GM23338 (cell line): ENCODE results near the gene ELOVL6. TPM values are rescaled to one million over a fixed set of nuclear protein-coding genes. Genes with fewer than 3 reads are reported as not detected.
A peak's percentile ranks its signal among the peaks of the same experiment; 100 is the strongest.

Source experiments
- ATAC-seq: fragments of 200-7000 bp; cut with Tn5 transposase; 3 replicates; pipeline ENCODE4 v1.9.1; 2020
- DNase-seq: peaks from one replicate; pipeline ENCODE4 v3.0.0-alpha.2; 2015; ENCODE audit warnings: low spot score
- H2AFZ ChIP-seq: fragments of 200-600 bp; sonication (generic); 2 replicates; pipeline ENCODE4 v1.8.0; 2016; ENCODE audit warnings: antibody characterized with exemption, mild to moderate bottlenecking, moderate library complexity
- H3F3A ChIP-seq: fragments of 200-600 bp; sonication (generic); replicated peaks from 2 replicates; pipeline ENCODE4 v1.8.0; 2017; ENCODE audit warnings: antibody characterized with exemption, mixed run types, low read depth
- H3K27ac ChIP-seq: fragments of 200-600 bp; sonication (generic); 2 replicates; pipeline ENCODE4 v1.6.1; 2016; ENCODE audit warnings: low read depth
- H3K27me3 ChIP-seq: fragments of 200-600 bp; sonication (generic); 2 replicates; pipeline ENCODE4 v1.8.0; 2016; ENCODE audit warnings: mild to moderate bottlenecking, mixed run types, moderate library complexity; ENCODE audit not compliant: insufficient read depth
- H3K36me3 ChIP-seq: fragments of 200-600 bp; sonication (generic); 2 replicates; pipeline ENCODE4 v1.8.0; 2016; ENCODE audit warnings: mild to moderate bottlenecking; ENCODE audit not compliant: insufficient read depth
- H3K4me1 ChIP-seq: fragments of 200-600 bp; sonication (generic); 2 replicates; pipeline ENCODE4 v1.8.0; 2016; ENCODE audit warnings: mild to moderate bottlenecking, moderate library complexity; ENCODE audit not compliant: insufficient read depth
- H3K4me2 ChIP-seq: fragments of 200-600 bp; sonication (generic); 2 replicates; pipeline ENCODE4 v1.7.1; 2017; ENCODE audit warnings: mixed run types
- H3K4me3 ChIP-seq: fragments of 200-600 bp; sonication (generic); 2 replicates; pipeline ENCODE4 v1.6.1; 2016; ENCODE audit warnings: mixed run types
- H3K79me2 ChIP-seq: fragments of 200-600 bp; sonication (generic); replicated peaks from 2 replicates; pipeline ENCODE4 v1.8.0; 2017; ENCODE audit warnings: mild to moderate bottlenecking; ENCODE audit not compliant: insufficient read depth
- H3K9me2 ChIP-seq: fragments of 200-600 bp; sonication (generic); 2 replicates; pipeline ENCODE4 v1.8.0; 2017; ENCODE audit not compliant: insufficient read depth
- H4K20me1 ChIP-seq: fragments of 200-600 bp; sonication (generic); replicated peaks from 2 replicates; pipeline ENCODE4 v1.8.0; 2017; ENCODE audit warnings: mild to moderate bottlenecking; ENCODE audit not compliant: insufficient read depth
- H3K27ac Mint-ChIP-seq: 2 replicates; pipeline ENCODE4 v1.8.0; 2020; ENCODE audit warnings: inconsistent platforms, mild to moderate bottlenecking, moderate library complexity, mixed read lengths
- H3K27me3 Mint-ChIP-seq: 3 replicates; pipeline ENCODE4 v1.8.0; 2022; ENCODE audit warnings: low read depth, mild to moderate bottlenecking, moderate library complexity, mixed read lengths, inconsistent platforms; ENCODE audit not compliant: insufficient read depth, poor library complexity
- H3K36me3 Mint-ChIP-seq: 3 replicates; pipeline ENCODE4 v1.8.0; 2021; ENCODE audit warnings: low read depth, mild to moderate bottlenecking, inconsistent platforms, moderate library complexity, mixed read lengths
- H3K4me1 Mint-ChIP-seq: 3 replicates; pipeline ENCODE4 v1.8.0; 2020; ENCODE audit warnings: mild to moderate bottlenecking, inconsistent platforms, mixed read lengths
- H3K4me3 Mint-ChIP-seq: 3 replicates; pipeline ENCODE4 v1.8.0; 2021; ENCODE audit warnings: moderate library complexity, mild to moderate bottlenecking, inconsistent platforms, mixed read lengths
- H3K9me3 Mint-ChIP-seq: 3 replicates; pipeline ENCODE4 v1.8.0; 2020; ENCODE audit warnings: moderate library complexity, mild to moderate bottlenecking, inconsistent platforms, mixed read lengths
- CREB1 ChIP-seq: fragments of 250-450 bp; sonication (Bioruptor Pico); IDR thresholded peaks from 2 replicates; pipeline ENCODE4 v1.5.0; 2020; ENCODE audit warnings: low read depth, mild to moderate bottlenecking, moderate library complexity
- CTCF ChIP-seq, 2 experiments: fragments of 200-600 bp in 1 of 2; sonication (generic) in 1 of 2; conservative IDR thresholded peaks; 2 replicates each; pipeline versions ENCODE4 v1.5.1 to v1.6.1; 2016 to 2017; ENCODE audit warnings: antibody characterized with exemption in 2 of 2, low read depth in 2 of 2, mild to moderate bottlenecking in 2 of 2, moderate library complexity in 1 of 2
- ETS1 ChIP-seq: IDR thresholded peaks from 2 replicates; pipeline ENCODE4 v1.6.1; 2016; ENCODE audit warnings: antibody characterized with exemption
- EZH2 ChIP-seq: fragments of 200-600 bp; sonication (generic); IDR thresholded peaks from one replicate; pipeline ENCODE4 v1.8.0; 2017; ENCODE audit warnings: antibody characterized with exemption, mild to moderate bottlenecking, low read depth; ENCODE audit not compliant: unreplicated experiment
- EZH2phosphoT487 ChIP-seq: fragments of 200-600 bp; sonication (generic); IDR thresholded peaks from one replicate; pipeline ENCODE4 v1.8.1; 2018; ENCODE audit warnings: antibody characterized with exemption; ENCODE audit not compliant: unreplicated experiment
- JUNB ChIP-seq: IDR thresholded peaks from one replicate; pipeline ENCODE4 v1.6.1; 2016; ENCODE audit warnings: antibody characterized with exemption; ENCODE audit not compliant: unreplicated experiment
- NANOG ChIP-seq: IDR thresholded peaks from 2 replicates; pipeline ENCODE4 v1.6.1; 2016; ENCODE audit warnings: antibody characterized with exemption, borderline replicate concordance
- POLR2AphosphoS5 ChIP-seq: IDR thresholded peaks from 2 replicates; pipeline ENCODE4 v1.6.1; 2016; ENCODE audit warnings: antibody characterized with exemption, low read depth
- STAT1 ChIP-seq: IDR thresholded peaks from one replicate; pipeline ENCODE4 v1.6.1; 2016; ENCODE audit warnings: antibody characterized with exemption; ENCODE audit not compliant: unreplicated experiment
- ZNF114 ChIP-seq: fragments of 250-450 bp; sonication (Bioruptor Pico); IDR thresholded peaks from 2 replicates; pipeline ENCODE4 v1.5.0; 2020; ENCODE audit warnings: mild to moderate bottlenecking, moderate library complexity
- ZNF462 ChIP-seq: fragments of 250-450 bp; sonication (Bioruptor Pico); IDR thresholded peaks from 2 replicates; pipeline ENCODE4 v1.5.0; 2020; ENCODE audit warnings: mild to moderate bottlenecking, moderate library complexity
- polyA plus RNA-seq: library from polyadenylated mRNA; unstranded; fragments of >200 nt; fragmentation: Nextera tagmentation; extraction: Ambion mirVana; gene quantifications from 2 replicates; pipeline ENCODE4 v1.2.1, GENCODE V29; 2016
- total RNA-seq: library from RNA; depleted of rRNA; stranded (reverse); fragments of >200 nt; shearing (Covaris generic); gene quantifications from 2 replicates; pipeline ENCODE4 v1.2.3, GENCODE V29; 2014
- TF ChIP-seq, protein P1 (sequence below): IDR thresholded peaks from one replicate; pipeline ENCODE4 v1.6.1; 2018; ENCODE audit warnings: antibody characterized with exemption; ENCODE audit not compliant: unreplicated experiment

ELOVL6 gene
- total and polyA plus RNA-seq, 2 experiments from 2014 or later, result 82.7 to 89.5 TPM

GRCh38 chr4:110224812-110225211 lies 26.4 kb upstream of the ELOVL6 start (continued):
- TF ChIP-seq, protein P1, sequence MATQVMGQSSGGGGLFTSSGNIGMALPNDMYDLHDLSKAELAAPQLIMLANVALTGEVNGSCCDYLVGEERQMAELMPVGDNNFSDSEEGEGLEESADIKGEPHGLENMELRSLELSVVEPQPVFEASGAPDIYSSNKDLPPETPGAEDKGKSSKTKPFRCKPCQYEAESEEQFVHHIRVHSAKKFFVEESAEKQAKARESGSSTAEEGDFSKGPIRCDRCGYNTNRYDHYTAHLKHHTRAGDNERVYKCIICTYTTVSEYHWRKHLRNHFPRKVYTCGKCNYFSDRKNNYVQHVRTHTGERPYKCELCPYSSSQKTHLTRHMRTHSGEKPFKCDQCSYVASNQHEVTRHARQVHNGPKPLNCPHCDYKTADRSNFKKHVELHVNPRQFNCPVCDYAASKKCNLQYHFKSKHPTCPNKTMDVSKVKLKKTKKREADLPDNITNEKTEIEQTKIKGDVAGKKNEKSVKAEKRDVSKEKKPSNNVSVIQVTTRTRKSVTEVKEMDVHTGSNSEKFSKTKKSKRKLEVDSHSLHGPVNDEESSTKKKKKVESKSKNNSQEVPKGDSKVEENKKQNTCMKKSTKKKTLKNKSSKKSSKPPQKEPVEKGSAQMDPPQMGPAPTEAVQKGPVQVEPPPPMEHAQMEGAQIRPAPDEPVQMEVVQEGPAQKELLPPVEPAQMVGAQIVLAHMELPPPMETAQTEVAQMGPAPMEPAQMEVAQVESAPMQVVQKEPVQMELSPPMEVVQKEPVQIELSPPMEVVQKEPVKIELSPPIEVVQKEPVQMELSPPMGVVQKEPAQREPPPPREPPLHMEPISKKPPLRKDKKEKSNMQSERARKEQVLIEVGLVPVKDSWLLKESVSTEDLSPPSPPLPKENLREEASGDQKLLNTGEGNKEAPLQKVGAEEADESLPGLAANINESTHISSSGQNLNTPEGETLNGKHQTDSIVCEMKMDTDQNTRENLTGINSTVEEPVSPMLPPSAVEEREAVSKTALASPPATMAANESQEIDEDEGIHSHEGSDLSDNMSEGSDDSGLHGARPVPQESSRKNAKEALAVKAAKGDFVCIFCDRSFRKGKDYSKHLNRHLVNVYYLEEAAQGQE, result no peak
- no peak for TF ChIP-seq CREB1 (CRISPR knock-in tag)
- no peak for TF ChIP-seq CTCF (conservative IDR thresholded peaks at IDR 0.05; ENCODE audit: low read depth in 2 of 2)
- TF ChIP-seq ZNF114 (CRISPR knock-in tag), result no peak
- TF ChIP-seq STAT1, result no peak
- no peak for TF ChIP-seq NANOG

DNA sequence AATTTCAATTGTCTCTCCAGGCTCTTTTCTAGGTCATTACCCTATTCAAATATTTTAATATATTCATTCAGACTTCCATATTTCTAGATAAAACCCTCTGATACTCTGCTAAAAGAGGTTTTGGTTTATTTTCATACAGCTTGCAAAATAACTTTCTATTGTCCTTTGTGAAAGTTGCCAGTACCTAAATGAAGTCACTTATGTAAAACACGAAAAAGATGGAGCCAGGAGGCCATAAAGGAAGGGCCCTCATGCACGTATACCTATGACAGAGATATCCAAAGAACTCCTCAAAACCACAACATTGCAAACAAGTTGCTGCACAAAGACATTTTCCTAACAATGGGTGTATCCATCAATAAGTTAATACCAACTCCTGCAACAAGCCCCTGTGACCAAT lies 25.7 kb upstream of the ELOVL6 start:
- Histone ChIP-seq H3K4me2 (no peak overlapping the region), H3K4me1 (peaks cover 10% of the 10 kb centered on the region), H3K27me3 (no peaks in the 10 kb centered on the region), H3K4me3 (no peak overlapping the region), H4K20me1 (no peaks in the 10 kb centered on the region), H3K9me2 (peaks cover 7% of the 10 kb centered on the region; the same call in 1 of the 2 replicates), H3K27ac (no peak overlapping the region), H2AFZ (0 out of 2 replicates have a peak overlapping the region, but pooled peaks have one; percentile 59), H3K79me2 (no peaks in the 10 kb centered on the region), H3K36me3 (no peaks in the 10 kb centered on the region), H3F3A (no peaks in the 10 kb centered on the region)
- Mint-ChIP-seq H3K27ac (no peak overlapping the region), H3K9me3 (peaks cover 8% of the 10 kb centered on the region), H3K4me1 (peaks cover 9% of the 10 kb centered on the region), H3K4me3 (no peak overlapping the region), H3K27me3 (no peaks in the 10 kb centered on the region), H3K36me3 (peaks cover 3% of the 10 kb centered on the region; the same call in 2 of the 3 replicates)
- DNase-seq, result no peak
- no peak for ATAC-seq
- TF ChIP-seq NANOG (no peak), JUNB (no peak), EZH2 (no peak), ETS1 (no peak), STAT1 (no peak), ZNF462 (CRISPR knock-in tag) (no peak), EZH2phosphoT487 (no peak), ZNF114 (CRISPR knock-in tag) (no peak), POLR2AphosphoS5 (no peak)
